ENCODE results near the gene GSC2. TPM values are rescaled to one million over a fixed set of nuclear protein-coding genes. Genes with fewer than 3 reads are reported as not detected.
A peak's percentile ranks its signal among the peaks of the same experiment; 100 is the strongest.

GSC2 gene
- total and polyA plus RNA-seq, 9 donors = not detected

GRCh38 chr22:19177164-19178064 is 27.3 kb upstream of the GSC2 start:
- H3K9me3 ChIP-seq (replicated peaks; ENCODE audit: control insufficient read depth, low read depth, low read length) = no peaks in the 10 kb centered on the region
- DNase-seq = no peak
- peaks cover 18% of the 10 kb centered on the region for H3K36me3 ChIP-seq (ENCODE audit: control insufficient read depth, insufficient read depth, low read length)
- no peak overlapping the region for H3K27ac ChIP-seq (ENCODE audit: low read length)
- no peaks in the 10 kb centered on the region for H3K27me3 ChIP-seq (ENCODE audit: control insufficient read depth, insufficient read depth, low read length)
- H3K4me1 ChIP-seq (ENCODE audit: control insufficient read depth, insufficient read depth, low read length) = peaks cover 73% of the 10 kb centered on the region
- WGBS (ENCODE audit: insufficient coverage) = 18% methylated on average over 55 of the region's 55 CpGs
- H3K4me3 ChIP-seq (ENCODE audit: low read length) = peak overlapping the region; percentile 55

DNA sequence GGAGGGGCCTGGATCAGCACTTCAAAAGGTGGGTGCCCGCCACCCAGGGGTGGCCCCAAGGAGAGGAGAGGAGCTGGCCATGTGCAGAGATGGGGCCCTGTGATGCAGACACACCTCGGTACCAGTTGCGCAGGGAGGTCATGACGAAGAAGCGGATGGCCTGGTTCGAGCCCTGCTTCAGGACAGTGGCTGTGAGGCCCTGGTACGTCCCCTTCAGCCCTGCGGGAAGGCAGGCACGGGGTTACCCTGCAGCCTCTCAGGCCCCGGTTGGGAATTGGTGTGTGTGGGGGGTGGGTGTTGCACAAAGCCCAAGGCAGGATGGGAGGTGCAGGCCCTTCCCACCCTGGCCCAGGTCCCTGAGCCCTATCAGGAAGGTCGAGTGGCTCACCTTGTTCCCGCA is 26.6 kb upstream of the GSC2 start:
- Histone ChIP-seq H3K4me1 (ENCODE audit: control insufficient read depth, insufficient read depth, low read length) (peaks cover 72% of the 10 kb centered on the region), H3K36me3 (ENCODE audit: control insufficient read depth, insufficient read depth, low read length) (peaks cover 18% of the 10 kb centered on the region), H3K27me3 (ENCODE audit: control insufficient read depth, insufficient read depth, low read length) (no peaks in the 10 kb centered on the region), H3K27ac (ENCODE audit: low read length) (no peak overlapping the region), H3K9me3 (replicated peaks; ENCODE audit: control insufficient read depth, low read depth, low read length) (no peaks in the 10 kb centered on the region), H3K4me3 (ENCODE audit: low read length) (no peak overlapping the region)
- WGBS (ENCODE audit: insufficient coverage) = 61% methylated on average over 9 of the region's 12 CpGs
- DNase-seq = no peak

- peak; percentile 60 for DNase-seq
- 40% methylated on average over 2 of the region's 12 CpGs for WGBS (ENCODE audit: insufficient coverage)
- Histone ChIP-seq H3K27me3 (ENCODE audit: control insufficient read depth, insufficient read depth, low read length) (no peaks in the 10 kb centered on the region), H3K4me1 (ENCODE audit: control insufficient read depth, insufficient read depth, low read length) (peaks cover 68% of the 10 kb centered on the region), H3K36me3 (ENCODE audit: control insufficient read depth, insufficient read depth, low read length) (peaks cover 18% of the 10 kb centered on the region), H3K27ac (ENCODE audit: low read length) (no peak overlapping the region), H3K9me3 (replicated peaks; ENCODE audit: control insufficient read depth, low read depth, low read length) (no peaks in the 10 kb centered on the region), H3K4me3 (ENCODE audit: low read length) (no peak overlapping the region)
Observed at GRCh38 chr22:19176175-19176643, 26.1 kb upstream of the GSC2 start.

DNA sequence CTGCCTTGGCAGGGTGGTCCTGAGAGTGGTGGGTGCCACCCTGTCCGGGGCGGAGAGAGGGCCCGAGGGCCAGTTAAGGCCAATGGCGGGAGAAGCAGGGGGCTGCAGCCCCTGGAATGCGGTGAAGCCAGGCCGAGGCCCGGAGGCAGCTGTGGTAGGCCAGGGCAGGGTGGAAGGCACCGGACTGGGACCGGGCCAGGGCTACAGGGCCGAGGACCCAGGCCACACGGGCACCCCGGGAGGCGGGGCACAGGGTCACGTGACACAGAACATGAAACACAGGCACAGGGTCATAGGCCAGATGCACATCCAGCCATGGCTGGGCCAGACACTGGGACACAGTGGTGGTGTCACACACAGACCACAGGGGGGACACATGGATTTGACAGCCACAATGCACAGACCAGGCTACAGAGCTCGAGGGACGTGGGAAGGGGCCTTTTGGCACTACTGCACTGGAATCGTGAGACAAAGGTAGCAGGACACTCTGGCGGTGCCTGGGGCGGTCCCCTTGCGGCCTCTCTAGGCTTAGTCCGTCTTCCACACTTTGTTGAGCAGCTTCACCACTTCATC is 25.6 kb upstream of the GSC2 start:
- H3K27me3 ChIP-seq (ENCODE audit: control insufficient read depth, insufficient read depth, low read length) = no peaks in the 10 kb centered on the region
- peaks cover 66% of the 10 kb centered on the region for H3K4me1 ChIP-seq (ENCODE audit: control insufficient read depth, insufficient read depth, low read length)
- H3K36me3 ChIP-seq (ENCODE audit: control insufficient read depth, insufficient read depth, low read length) = peaks cover 18% of the 10 kb centered on the region
- WGBS (ENCODE audit: insufficient coverage) = 66% methylated on average over 15 of the region's 21 CpGs
- DNase-seq = no peak
- H3K27ac ChIP-seq (ENCODE audit: low read length) = no peak overlapping the region
- no peaks in the 10 kb centered on the region for H3K9me3 ChIP-seq (replicated peaks; ENCODE audit: control insufficient read depth, low read depth, low read length)
- H3K4me3 ChIP-seq (ENCODE audit: low read length) = no peak overlapping the region

- H3K4me1 ChIP-seq (ENCODE audit: control insufficient read depth, insufficient read depth, low read length) = peaks cover 67% of the 10 kb centered on the region
- H3K9me3 ChIP-seq (replicated peaks; ENCODE audit: control insufficient read depth, low read depth, low read length) = no peaks in the 10 kb centered on the region
- no peak overlapping the region for H3K27ac ChIP-seq (ENCODE audit: low read length)
- 64% methylated on average over 7 of the region's 7 CpGs for WGBS (ENCODE audit: insufficient coverage)
- H3K27me3 ChIP-seq (ENCODE audit: control insufficient read depth, insufficient read depth, low read length) = peaks cover 5% of the 10 kb centered on the region
- H3K4me3 ChIP-seq (ENCODE audit: low read length) = no peak overlapping the region
- DNase-seq = no peak
- peaks cover 18% of the 10 kb centered on the region for H3K36me3 ChIP-seq (ENCODE audit: control insufficient read depth, insufficient read depth, low read length)
Observed at GRCh38 chr22:19175026-19175601, 25.0 kb upstream of the GSC2 start.

DNA sequence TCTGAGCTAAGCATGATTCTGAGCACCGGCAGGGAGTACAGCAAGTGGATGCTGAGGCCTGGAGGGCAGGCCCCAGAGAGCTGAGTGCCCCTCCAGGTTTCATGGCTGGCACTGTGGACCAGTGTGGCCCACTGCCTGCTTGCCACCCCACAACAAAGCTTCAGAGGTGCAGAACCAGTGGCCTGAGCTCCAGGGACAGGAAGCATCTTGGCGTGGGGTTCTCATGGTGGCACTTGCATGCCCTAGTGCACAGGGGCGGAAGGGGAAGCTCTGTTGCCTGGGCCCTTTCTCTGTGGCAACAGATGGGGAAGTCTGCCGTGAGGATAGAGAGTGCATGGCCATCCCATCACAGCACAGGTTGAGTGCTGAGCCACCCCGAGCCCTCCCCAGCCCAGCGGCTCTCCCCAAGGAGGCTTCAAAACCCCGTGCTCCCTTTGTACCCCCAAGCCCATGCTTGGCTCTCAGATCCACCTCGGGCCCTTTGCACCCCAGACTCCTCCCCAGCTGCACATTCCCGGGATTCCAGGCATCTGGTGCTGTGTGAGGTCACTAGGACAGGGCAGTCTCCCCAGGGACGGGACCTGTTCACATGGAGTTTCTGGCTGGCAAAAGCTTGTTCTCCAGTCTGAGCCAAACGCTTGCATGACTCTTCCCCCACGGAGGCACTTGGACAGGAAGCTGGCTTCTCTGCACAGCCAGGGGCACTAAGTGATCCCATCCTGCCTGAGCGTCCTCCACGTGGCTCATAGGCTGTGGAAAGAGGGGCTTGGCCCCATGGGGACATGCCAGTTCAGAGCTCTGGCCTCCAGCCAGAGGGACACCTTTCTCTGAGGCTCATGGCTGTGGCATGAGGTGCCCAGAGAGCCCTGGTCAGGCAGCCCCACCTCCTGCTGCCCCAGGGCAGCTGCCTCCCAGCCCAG is 24.3 kb upstream of the GSC2 start:
- Histone ChIP-seq H3K4me1 (ENCODE audit: control insufficient read depth, insufficient read depth, low read length) (peaks cover 65% of the 10 kb centered on the region), H3K9me3 (replicated peaks; ENCODE audit: control insufficient read depth, low read depth, low read length) (no peaks in the 10 kb centered on the region), H3K27me3 (ENCODE audit: control insufficient read depth, insufficient read depth, low read length) (peaks cover 12% of the 10 kb centered on the region), H3K4me3 (ENCODE audit: low read length) (no peak overlapping the region), H3K27ac (ENCODE audit: low read length) (no peak overlapping the region), H3K36me3 (ENCODE audit: control insufficient read depth, insufficient read depth, low read length) (peaks cover 18% of the 10 kb centered on the region)
- DNase-seq = no peak
- WGBS (ENCODE audit: insufficient coverage) = 46% methylated on average over 8 of the region's 14 CpGs

GRCh38 chr22:19173047-19174035 is 23.2 kb upstream of the GSC2 start:
- peaks cover 60% of the 10 kb centered on the region for H3K4me1 ChIP-seq (ENCODE audit: control insufficient read depth, insufficient read depth, low read length)
- no peak overlapping the region for H3K27ac ChIP-seq (ENCODE audit: low read length)
- no peaks in the 10 kb centered on the region for H3K9me3 ChIP-seq (replicated peaks; ENCODE audit: control insufficient read depth, low read depth, low read length)
- no peak for DNase-seq
- H3K4me3 ChIP-seq (ENCODE audit: low read length) = no peak overlapping the region
- H3K36me3 ChIP-seq (ENCODE audit: control insufficient read depth, insufficient read depth, low read length) = peaks cover 18% of the 10 kb centered on the region
- WGBS (ENCODE audit: insufficient coverage) = 68% methylated on average over 11 of the region's 19 CpGs
- H3K27me3 ChIP-seq (ENCODE audit: control insufficient read depth, insufficient read depth, low read length) = peaks cover 23% of the 10 kb centered on the region

- peaks cover 32% of the 10 kb centered on the region for H3K27me3 ChIP-seq (ENCODE audit: control insufficient read depth, insufficient read depth, low read length)
- WGBS (ENCODE audit: insufficient coverage) = 34% methylated on average over 10 of the region's 13 CpGs
- H3K9me3 ChIP-seq (replicated peaks; ENCODE audit: control insufficient read depth, low read depth, low read length) = no peaks in the 10 kb centered on the region
- no peak for DNase-seq
- peaks cover 56% of the 10 kb centered on the region for H3K4me1 ChIP-seq (ENCODE audit: control insufficient read depth, insufficient read depth, low read length)
- H3K27ac ChIP-seq (ENCODE audit: low read length) = peak overlapping the region; percentile 65
- H3K36me3 ChIP-seq (ENCODE audit: control insufficient read depth, insufficient read depth, low read length) = peaks cover 18% of the 10 kb centered on the region
- H3K4me3 ChIP-seq (ENCODE audit: low read length) = peak overlapping the region; percentile 94
Observed at GRCh38 chr22:19172213-19173046, 22.3 kb upstream of the GSC2 start.
